ENCODE data around the gene KLHL25. TPM values are rescaled to one million over a fixed set of nuclear protein-coding genes. Genes with fewer than 3 reads are reported as not detected.

The KLHL25 gene
- total and polyA plus RNA-seq, 2 of the 8 experiments (the other 6 are each of a cell fraction or from before 2014, with no cell fraction given), result 16.5 to 22.0 TPM

- no peak overlapping the region for H4K5ac ChIP-seq (ENCODE audit: insufficient read length, low read depth, low read length)
- H3K27ac ChIP-seq (ENCODE audit: low read depth, low read length), result no peak overlapping the region
- no peak overlapping the region for H3K4me3 ChIP-seq (ENCODE audit: extremely low read depth in 1 of 4, insufficient read depth in 2 of 4, low read depth in 3 of 4, low read length in 4 of 4)
- no peaks in the 10 kb centered on the region for H3K27me3 ChIP-seq (replicated peaks in 1 of 4; ENCODE audit: control insufficient read depth in 3 of 4, extremely low read depth in 1 of 4, insufficient read depth in 3 of 4, low read length in 3 of 4)
- FAIRE-seq, result no peak
- ChIA-PET CTCF (ENCODE audit: partially characterized antibody) (interaction anchor here (0.8 to 1.2 kb wide), 4 partner anchors 11 to 115 kb away, joined by 3 to 4 read pairs (median 3); no protein-coding TSS in a partner anchor), POLR2A (ENCODE audit: partially characterized antibody) (no interaction called here)
- no peak for DNase-seq (ENCODE audit: low read depth in 1 of 2, low spot score in 2 of 2)
- no peaks in the 10 kb centered on the region for H3K79me2 ChIP-seq (ENCODE audit: control insufficient read depth in 1 of 2, insufficient read depth in 2 of 2, low read length in 2 of 2)
- no peak overlapping the region for H3K56ac ChIP-seq (replicated peaks; ENCODE audit: insufficient read length, low read depth, low read length)
- H4K8ac ChIP-seq (ENCODE audit: extremely low read depth, insufficient read depth, low read length), result no peak overlapping the region
- no peaks in the 10 kb centered on the region for H3K4me1 ChIP-seq (replicated peaks in 1 of 4; ENCODE audit: control insufficient read depth in 3 of 4, insufficient read depth in 4 of 4, low read length in 3 of 4)
- H2BK5ac ChIP-seq (ENCODE audit: low read depth, low read length), result no peak overlapping the region
- H2AFZ ChIP-seq (ENCODE audit: low read length), result no peak overlapping the region
- H3K14ac ChIP-seq (ENCODE audit: insufficient read length), result no peak overlapping the region
- no peak overlapping the region for H2AK5ac ChIP-seq (ENCODE audit: low read depth, low read length)
- no peak overlapping the region for H3K18ac ChIP-seq (ENCODE audit: extremely low read depth, low read length)
- H3K36me3 ChIP-seq (ENCODE audit: control insufficient read depth in 2 of 4, insufficient read depth in 4 of 4, low read length in 3 of 4), result peaks cover 2 to 49% (median 29%) of the 10 kb centered on the region in 4 experiments; a peak in 7 of 8 replicates
- H2BK15ac ChIP-seq (ENCODE audit: low read length), result no peak overlapping the region
- no peak overlapping the region for H3K23ac ChIP-seq (ENCODE audit: insufficient read length)
- H3K4me2 ChIP-seq (ENCODE audit: insufficient read depth in 1 of 2, low read depth in 2 of 2, low read length in 2 of 2), result no peak overlapping the region
- H3K9me3 ChIP-seq (ENCODE audit: insufficient read depth in 2 of 2, low read depth in 1 of 2, low read length in 1 of 2), result no peaks in the 10 kb centered on the region
- 93% methylated on average over 3 of the region's 3 CpGs; no CpG with 5 or more reads in 1 of the 2 experiments for WGBS, 2 experiments (ENCODE audit: extremely low coverage in 1 of 2, insufficient coverage in 1 of 2, insufficient read length in 1 of 2, insufficient replicate concordance in 2 of 2, low coverage in 1 of 2, low lambda C conversion rate in 2 of 2, missing lambda C conversion rate in 1 of 2)
- no peak overlapping the region for H3K4ac ChIP-seq (replicated peaks; ENCODE audit: insufficient read length, low read depth, low read length)
- H2BK120ac ChIP-seq (replicated peaks; ENCODE audit: low read depth, low read length), result no peak overlapping the region
- no peaks in the 10 kb centered on the region; the same call in 1 of the 2 replicates for H3K79me1 ChIP-seq (ENCODE audit: low read depth, low read length)
- H3K23me2 ChIP-seq (ENCODE audit: low read depth, low read length), result no peaks in the 10 kb centered on the region
- no peak overlapping the region for H3K9ac ChIP-seq (replicated peaks in 1 of 4; ENCODE audit: extremely low read depth in 1 of 4, low read depth in 3 of 4, low read length in 3 of 4)
- TF ChIP-seq TBP (IDR thresholded peaks at IDR 0.05; ENCODE audit: low read depth, low read length) (no peak), YY1 (IDR thresholded peaks at IDR 0.05; ENCODE audit: low read depth, low read length) (no peak), POLR2AphosphoS5 (IDR thresholded peaks at IDR 0.05; ENCODE audit: low read depth, low read length) (no peak), SAP30 (IDR thresholded peaks at IDR 0.05; ENCODE audit: insufficient read depth, insufficient replicate concordance, low read length) (no peak)
- H2BK20ac ChIP-seq (ENCODE audit: low read length), result no peak overlapping the region
- no peak overlapping the region for H2BK12ac ChIP-seq (ENCODE audit: low read depth, low read length)
- no peak overlapping the region for H4K91ac ChIP-seq (replicated peaks; ENCODE audit: insufficient read length, low read length)
- H4K20me1 ChIP-seq (replicated peaks in 1 of 2; ENCODE audit: control insufficient read depth in 1 of 2, insufficient read depth in 2 of 2, low read length in 2 of 2), result no peaks in the 10 kb centered on the region
Observed at GRCh38 chr15:85725019-85725418, 69.7 kb downstream of the KLHL25 start.
